Lower leg skin (tissue), 4 donors: ENCODE data around the gene SFT2D1. TPM values are rescaled to one million over a fixed set of nuclear protein-coding genes. Genes with fewer than 3 reads are reported as not detected.
A peak's percentile ranks its signal among the peaks of the same experiment; 100 is the strongest.

Experiments
- DNase-seq, 2 donors: peaks; one replicate each; pipeline ENCODE4 v3.0.0-alpha.2; 2019; ENCODE audit warnings: low spot score in 2 of 2
- H3K4me3 ChIP-seq: fragments of 200-600 bp; sonication (generic); 2 replicates; pipeline ENCODE4 v1.5.1; 2017; ENCODE audit warnings: mild to moderate bottlenecking, low read depth; ENCODE audit not compliant: poor library complexity, severe bottlenecking
- CTCF ChIP-seq, 3 donors: fragments of 450-650 bp; IDR thresholded peaks; one replicate each; pipeline ENCODE4 v1.5.1; 2016; ENCODE audit warnings: antibody characterized with exemption in 3 of 3, mild to moderate bottlenecking in 3 of 3, moderate library complexity in 2 of 3
- POLR2A ChIP-seq, 2 donors: fragments of 450-650 bp; IDR thresholded peaks; one replicate each; pipeline ENCODE4 v1.6.1; 2016 to 2017; ENCODE audit warnings: antibody characterized with exemption in 2 of 2, mild to moderate bottlenecking in 1 of 2, moderate library complexity in 1 of 2
- WGBS, 2 donors: methylation state at CpG; one replicate each; pipeline ENCODE4 v1.1.5; 2018; 5-methylcytosine and 5-hydroxymethylcytosine counted together
- intact Hi-C: fragments of 100-400 bp; cut with DNase I; formaldehyde crosslinking; loops from one replicate; pipeline ENCODE4 v1.15.0; 2023; ENCODE audit warnings: low total_unique reads
- total RNA-seq, 4 donors: library from RNA; depleted of rRNA; stranded (reverse); fragments of >200 nt; gene quantifications; one replicate each; pipeline ENCODE4 v1.1.0, GENCODE V29; 2016

The SFT2D1 gene
- total RNA-seq, 4 donors from 2014 or later: 23.6 to 42.9 (median 31.9) TPM

DNA sequence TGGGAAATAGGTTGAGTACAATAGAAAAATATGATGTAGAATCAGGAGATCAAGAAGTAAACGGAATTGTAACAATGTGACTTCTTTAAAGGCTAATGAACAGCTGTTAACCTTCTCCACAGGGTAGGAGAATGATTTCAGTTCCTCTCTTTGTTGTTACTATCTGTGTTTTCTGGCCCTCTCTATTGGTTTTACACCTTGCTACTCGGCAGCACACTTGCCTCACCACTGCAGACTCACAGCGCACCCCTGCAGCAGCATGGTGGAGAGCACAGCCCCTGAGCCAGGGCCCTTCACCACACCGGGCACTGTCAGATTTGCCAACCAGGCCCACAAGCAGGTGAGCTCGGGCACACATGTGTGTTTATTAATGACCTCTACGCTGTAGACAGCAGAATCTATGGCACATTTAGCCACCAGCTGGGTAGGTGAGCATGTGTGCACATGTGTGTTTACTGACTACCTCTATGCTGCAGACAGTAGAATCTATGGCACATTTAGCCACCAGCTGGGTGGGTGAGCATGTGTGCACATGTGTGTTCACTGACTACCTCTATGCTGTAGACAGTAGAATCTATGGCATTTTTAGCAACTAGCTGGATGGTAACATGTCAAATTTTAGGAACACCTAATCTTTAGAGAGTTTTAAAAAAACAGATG, 16.8 kb downstream of the SFT2D1 start:
- intact Hi-C loops: no loop called here
- DNase-seq: no peak
- TF ChIP-seq CTCF (IDR thresholded peaks at IDR 0.05) (no peak), POLR2A (IDR thresholded peaks at IDR 0.05) (no peak)
- H3K4me3 ChIP-seq: no peak overlapping the region
- 88 to 90% methylated on average over 6 of the region's 6 CpGs for WGBS, 2 donors

- TF ChIP-seq POLR2A (IDR thresholded peaks at IDR 0.05): no peak
- no peak for TF ChIP-seq CTCF (IDR thresholded peaks at IDR 0.05)
- intact Hi-C loops: no loop called here
- WGBS, 2 donors: 85 to 86% methylated on average over 5 of the region's 5 CpGs
- H3K4me3 ChIP-seq: no peak overlapping the region
- DNase-seq: no peak
These were observed 18.9 kb downstream of the SFT2D1 start for GRCh38 chr6:166323395-166323794.

DNA sequence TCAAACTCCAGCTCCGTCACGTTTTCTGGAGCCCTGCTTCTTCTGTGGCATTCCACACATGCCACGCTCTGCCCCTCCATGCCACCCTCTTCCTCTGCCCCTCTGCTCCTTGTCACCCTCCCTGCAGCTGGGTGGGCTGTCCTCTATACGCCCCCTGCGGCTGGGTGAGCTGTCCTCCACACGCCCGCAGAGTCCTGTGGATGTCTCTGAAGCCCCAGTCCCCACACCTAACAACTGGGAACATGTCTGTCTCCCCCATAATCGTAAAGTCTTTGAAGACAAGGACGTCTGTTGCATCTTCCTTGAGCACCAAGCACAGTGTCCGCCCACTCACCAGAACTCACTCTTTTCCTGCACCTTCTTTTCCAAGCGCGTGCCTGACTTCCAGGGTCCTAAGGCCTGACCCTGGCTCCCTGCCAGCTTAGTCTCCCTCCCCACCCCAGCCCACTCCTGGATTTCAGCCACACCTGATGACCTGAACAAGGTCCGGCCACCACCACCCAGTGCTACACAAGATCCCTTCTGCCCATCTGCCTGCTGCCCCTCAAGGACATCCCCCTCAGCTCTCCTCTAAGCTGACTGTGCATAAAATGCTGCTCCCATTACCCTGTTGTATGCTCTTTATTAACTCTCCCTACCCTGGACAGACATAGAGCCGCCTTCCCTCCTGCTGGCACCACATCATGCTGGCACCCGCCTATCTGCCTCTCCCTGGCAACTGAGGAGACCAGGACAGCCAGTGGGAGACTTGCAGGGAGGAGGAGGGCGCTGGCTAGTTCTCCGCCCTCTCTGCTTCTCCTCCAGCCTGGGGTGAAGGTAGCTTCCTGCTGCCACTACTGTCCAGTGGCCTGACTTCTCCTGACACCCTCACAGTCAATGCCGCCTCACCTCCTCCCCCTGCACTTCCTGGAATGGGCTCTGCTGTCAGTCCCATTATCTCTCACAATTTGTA, 23.4 kb downstream of the SFT2D1 start:
- TF ChIP-seq CTCF (IDR thresholded peaks at IDR 0.05): no peak
- no peak for TF ChIP-seq POLR2A (IDR thresholded peaks at IDR 0.05)
- DNase-seq: peak in 1 of 2 donors; percentile 79
- intact Hi-C loops: no loop called here

DNA sequence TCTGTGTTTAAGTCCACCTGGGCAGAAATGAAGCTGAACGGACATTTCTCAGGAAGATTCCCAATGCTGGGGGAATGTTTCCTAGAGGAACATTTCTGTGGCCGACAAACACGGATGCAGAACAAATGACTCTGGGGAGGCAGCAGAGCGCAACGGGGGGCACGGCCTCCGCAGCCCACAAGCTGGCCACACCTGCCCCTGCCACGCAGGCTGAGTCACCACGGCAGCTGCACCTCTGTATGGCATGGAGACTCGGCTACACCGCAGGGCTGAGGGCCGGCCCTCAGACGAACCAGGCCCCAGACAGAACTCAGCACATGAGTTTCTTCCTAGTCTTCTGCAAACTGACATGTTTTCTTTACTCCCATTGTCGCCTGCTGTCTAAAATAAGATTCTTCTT, 24.1 kb downstream of the SFT2D1 start:
- WGBS, 2 donors: 82 to 90% methylated on average over 14 of the region's 14 CpGs
- no peak overlapping the region for H3K4me3 ChIP-seq
- no peak for TF ChIP-seq CTCF (IDR thresholded peaks at IDR 0.05)
- TF ChIP-seq POLR2A (IDR thresholded peaks at IDR 0.05): no peak
- DNase-seq: peak in 1 of 2 donors; percentile 78
- intact Hi-C loops: no loop called here

More for the DNA sequence above, 23.4 kb downstream of the SFT2D1 start:
- WGBS, 2 donors: 84 to 90% methylated on average over 18 of the region's 18 CpGs
- no peak overlapping the region for H3K4me3 ChIP-seq

DNA sequence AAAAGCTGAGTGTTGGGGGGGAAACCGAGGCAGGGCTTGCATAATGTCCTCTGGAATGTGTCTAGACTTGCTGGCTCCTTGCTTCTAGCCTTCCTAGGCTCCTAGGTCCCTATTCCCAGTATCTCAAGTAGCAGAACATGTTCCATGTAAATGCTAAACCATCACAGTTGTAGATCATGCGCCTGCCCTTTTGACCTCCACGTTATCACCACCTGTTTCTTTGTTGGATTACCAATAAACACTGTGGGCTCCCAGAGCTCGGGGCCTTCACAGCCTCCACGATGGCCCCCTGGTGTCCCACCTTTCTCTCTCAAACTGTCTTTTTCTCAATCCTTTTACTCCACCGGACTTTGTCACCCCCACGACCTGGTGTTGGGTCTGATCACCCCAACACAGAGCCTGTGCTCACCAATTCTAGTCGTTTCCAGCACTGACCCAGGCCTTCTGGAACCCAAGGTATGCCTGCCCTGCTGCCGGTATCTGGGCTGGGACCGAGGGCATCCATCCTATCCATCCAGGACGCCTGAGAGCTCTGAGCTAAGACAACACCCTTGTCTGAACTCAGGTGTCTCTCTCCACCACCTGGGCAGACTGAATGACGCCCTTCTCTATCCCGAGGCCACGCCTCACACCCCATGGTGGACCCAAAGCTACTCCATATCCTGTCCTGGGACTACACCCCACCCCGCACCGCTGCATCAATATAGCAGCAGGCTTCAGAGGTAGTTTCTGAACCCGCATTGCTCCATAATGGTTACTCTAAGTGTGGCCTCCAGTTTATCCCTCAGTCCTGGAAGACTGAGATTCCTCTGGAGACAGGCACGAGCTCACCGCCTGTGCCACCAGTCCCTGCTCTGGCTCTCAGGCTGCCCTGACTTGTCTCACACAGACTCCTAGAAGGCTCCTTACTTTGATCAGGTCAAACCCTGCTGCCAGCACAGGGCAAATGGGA, 24.8 kb downstream of the SFT2D1 start:
- intact Hi-C loops: no loop called here
- no peak overlapping the region for H3K4me3 ChIP-seq
- DNase-seq: no peak
- TF ChIP-seq POLR2A (IDR thresholded peaks at IDR 0.05) (no peak), CTCF (IDR thresholded peaks at IDR 0.05) (no peak)
- 88 to 92% methylated on average over 19 of the region's 19 CpGs for WGBS, 2 donors
